ENCODE data around the gene DDX39A. TPM values are rescaled to one million over a fixed set of nuclear protein-coding genes. Genes with fewer than 3 reads are reported as not detected.
A peak's percentile ranks its signal among the peaks of the same experiment; 100 is the strongest.

Gene DDX39A
- total RNA-seq, 1 donor from 2014 or later: 38.6 TPM

GRCh38 chr19:14369399-14370168, 49.6 kb downstream of the DDX39A start:
- peak overlapping the region; percentile 97 for H3K27ac Mint-ChIP-seq
- H3K4me3 ChIP-seq: no peak overlapping the region
- no peaks in the 10 kb centered on the region for H3K79me2 ChIP-seq (ENCODE audit: low read depth)
- no peak overlapping the region for H3K4me2 ChIP-seq
- H4K20me1 ChIP-seq (ENCODE audit: low read depth): no peaks in the 10 kb centered on the region
- no peak for DNase-seq (ENCODE audit: low spot score)
- peaks cover under 1% of the 10 kb centered on the region for H3F3A ChIP-seq (ENCODE audit: low read depth)
- no peaks in the 10 kb centered on the region for H3K9me3 Mint-ChIP-seq
- no peaks in the 10 kb centered on the region for H3K36me3 Mint-ChIP-seq
- TF ChIP-seq EZH2 (IDR thresholded peaks at IDR 0.05) (no peak), CTCF (IDR thresholded peaks at IDR 0.05) (no peak), EZH2phosphoT487 (IDR thresholded peaks at IDR 0.05) (no peak)
- H3K27ac ChIP-seq: no peak overlapping the region
- H3K9me3 ChIP-seq (ENCODE audit: low read depth): no peaks in the 10 kb centered on the region
- H3K27me3 ChIP-seq: no peaks in the 10 kb centered on the region
- no peak overlapping the region for H3K9ac ChIP-seq
- H3K4me1 ChIP-seq: peaks cover 15% of the 10 kb centered on the region
- peaks cover 11% of the 10 kb centered on the region for H3K27me3 Mint-ChIP-seq (ENCODE audit: insufficient read depth, low read depth)
- H3K36me3 ChIP-seq: no peaks in the 10 kb centered on the region
- no peak overlapping the region for H2AFZ ChIP-seq (replicated peaks)
- peak overlapping the region; percentile 58 for H3K4me3 Mint-ChIP-seq
- H3K4me1 Mint-ChIP-seq: peaks cover 38% of the 10 kb centered on the region

- no peaks in the 10 kb centered on the region for H3K27me3 ChIP-seq
- H4K20me1 ChIP-seq (ENCODE audit: low read depth): no peaks in the 10 kb centered on the region
- H3F3A ChIP-seq (ENCODE audit: low read depth): peaks cover 16% of the 10 kb centered on the region
- Mint-ChIP-seq H3K4me1 (peaks cover 43% of the 10 kb centered on the region), H3K4me3 (no peak overlapping the region), H3K27ac (no peak overlapping the region), H3K36me3 (no peaks in the 10 kb centered on the region), H3K9me3 (no peaks in the 10 kb centered on the region), H3K27me3 (ENCODE audit: insufficient read depth, low read depth) (peaks cover 20% of the 10 kb centered on the region)
- H2AFZ ChIP-seq (replicated peaks): no peak overlapping the region
- no peaks in the 10 kb centered on the region for H3K9me3 ChIP-seq (ENCODE audit: low read depth)
- H3K4me2 ChIP-seq: no peak overlapping the region
- H3K36me3 ChIP-seq: no peaks in the 10 kb centered on the region
- peaks cover 19% of the 10 kb centered on the region for H3K4me1 ChIP-seq
- no peaks in the 10 kb centered on the region for H3K79me2 ChIP-seq (ENCODE audit: low read depth)
- no peak overlapping the region for H3K27ac ChIP-seq
- H3K4me3 ChIP-seq: no peak overlapping the region
- DNase-seq (ENCODE audit: low spot score): no peak
- no peak overlapping the region for H3K9ac ChIP-seq
- TF ChIP-seq CTCF (IDR thresholded peaks at IDR 0.05) (no peak), EZH2phosphoT487 (IDR thresholded peaks at IDR 0.05) (no peak), EZH2 (IDR thresholded peaks at IDR 0.05) (no peak)
These were observed 51.1 kb downstream of the DDX39A start for GRCh38 chr19:14368011-14368513.

GRCh38 chr19:14367016-14367415, 52.1 kb downstream of the DDX39A start:
- H3K9me3 Mint-ChIP-seq: no peaks in the 10 kb centered on the region
- Histone ChIP-seq H3K27me3 (no peaks in the 10 kb centered on the region), H3K36me3 (no peaks in the 10 kb centered on the region), H3F3A (ENCODE audit: low read depth) (peaks cover 18% of the 10 kb centered on the region), H3K27ac (no peak overlapping the region), H3K9me3 (ENCODE audit: low read depth) (no peaks in the 10 kb centered on the region), H3K4me2 (no peak overlapping the region), H3K9ac (no peak overlapping the region), H2AFZ (replicated peaks) (no peak overlapping the region), H3K79me2 (ENCODE audit: low read depth) (no peaks in the 10 kb centered on the region), H3K4me3 (no peak overlapping the region), H4K20me1 (ENCODE audit: low read depth) (no peaks in the 10 kb centered on the region), H3K4me1 (peaks cover 13% of the 10 kb centered on the region)
- no peak overlapping the region for H3K27ac Mint-ChIP-seq
- peaks cover 20% of the 10 kb centered on the region for H3K27me3 Mint-ChIP-seq (ENCODE audit: insufficient read depth, low read depth)
- no peak for TF ChIP-seq EZH2phosphoT487 (IDR thresholded peaks at IDR 0.05)
- TF ChIP-seq EZH2 (IDR thresholded peaks at IDR 0.05): no peak
- TF ChIP-seq CTCF (IDR thresholded peaks at IDR 0.05): no peak
- no peak for DNase-seq (ENCODE audit: low spot score)
- no peak overlapping the region for H3K4me3 Mint-ChIP-seq
- H3K36me3 Mint-ChIP-seq: no peaks in the 10 kb centered on the region
- peaks cover 43% of the 10 kb centered on the region for H3K4me1 Mint-ChIP-seq

Data from neural progenitor cell (in vitro differentiated cells).